GM18505 (cell line): ENCODE results near the gene SARDH.

Experiments
- ATAC-seq: cut with Tn5 transposase; IDR thresholded peaks from one replicate; pipeline ENCODE4 v1.9.1; 2021; ENCODE audit not compliant: unreplicated experiment
- POLR2A ChIP-seq: IDR thresholded peaks from 4 replicates; pipeline ENCODE4 v1.6.1; 2011; ENCODE audit warnings: borderline replicate concordance; ENCODE audit not compliant: insufficient read depth, insufficient read length; ENCODE audit errors: extremely low read depth

Gene SARDH

GRCh38 chr9:133779081-133779480 lies 40.9 kb upstream of the SARDH start:
- ATAC-seq: no peak
- TF ChIP-seq POLR2A: no peak

DNA sequence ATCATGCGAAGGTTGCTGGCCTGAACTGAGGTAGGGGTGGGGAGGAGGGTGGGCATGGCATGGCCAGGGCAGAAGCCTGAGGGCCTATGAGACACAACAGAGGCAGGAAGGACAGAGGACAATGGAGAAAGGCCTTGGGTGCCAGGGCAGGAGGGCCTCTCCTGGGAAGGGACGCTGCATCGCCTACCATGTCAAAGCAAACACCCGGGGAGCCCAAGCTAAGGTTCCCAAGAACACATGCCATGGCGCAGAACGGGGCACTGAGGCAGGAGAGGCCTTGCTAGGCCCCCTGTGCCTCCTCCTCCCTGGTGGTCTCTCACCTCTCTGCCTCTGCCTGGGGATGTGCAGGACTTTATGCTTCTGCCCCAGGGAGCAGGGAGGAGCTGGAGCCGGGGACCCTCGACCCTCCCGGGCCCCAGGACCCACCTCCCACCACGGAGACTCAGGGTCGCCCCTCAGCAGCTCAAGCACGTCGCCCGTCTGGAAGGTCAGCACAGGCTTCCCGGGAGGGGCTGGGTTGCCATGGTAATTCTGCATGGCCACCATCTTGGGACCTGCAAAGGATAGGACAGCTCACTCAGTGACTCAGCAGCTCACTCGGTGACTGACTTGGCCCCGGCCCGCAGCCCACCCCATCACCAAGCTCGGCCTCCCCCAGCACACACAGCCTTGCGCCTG lies 40.3 kb upstream of the SARDH start:
- no peak for ATAC-seq
- no peak for TF ChIP-seq POLR2A

DNA sequence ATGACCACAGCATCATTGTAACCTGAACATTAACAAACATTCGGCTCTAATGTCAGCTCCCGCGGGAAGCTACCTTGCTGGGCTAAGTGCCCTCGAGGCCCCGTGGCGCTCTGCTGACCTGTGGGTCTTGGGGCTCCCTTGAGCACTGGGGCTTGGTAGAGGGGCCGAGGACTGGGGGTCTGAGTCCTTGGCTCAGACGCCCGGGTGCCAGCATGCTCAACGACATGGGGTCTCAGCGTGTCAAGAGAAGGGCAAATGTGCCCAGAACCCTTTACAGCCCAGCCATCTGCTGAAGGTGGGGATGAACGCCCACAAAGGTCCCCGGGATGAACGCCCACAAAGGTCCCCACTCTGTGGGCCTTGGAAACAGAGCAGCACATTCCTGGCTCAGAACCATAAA lies 39.7 kb upstream of the SARDH start:
- no peak for ATAC-seq
- no peak for TF ChIP-seq POLR2A

- no peak for ATAC-seq
- no peak for TF ChIP-seq POLR2A
These were observed 39.1 kb upstream of the SARDH start for GRCh38 chr9:133777068-133777791.

- TF ChIP-seq POLR2A: no peak
- no peak for ATAC-seq
These were observed 38.1 kb upstream of the SARDH start for GRCh38 chr9:133775951-133776905.

DNA sequence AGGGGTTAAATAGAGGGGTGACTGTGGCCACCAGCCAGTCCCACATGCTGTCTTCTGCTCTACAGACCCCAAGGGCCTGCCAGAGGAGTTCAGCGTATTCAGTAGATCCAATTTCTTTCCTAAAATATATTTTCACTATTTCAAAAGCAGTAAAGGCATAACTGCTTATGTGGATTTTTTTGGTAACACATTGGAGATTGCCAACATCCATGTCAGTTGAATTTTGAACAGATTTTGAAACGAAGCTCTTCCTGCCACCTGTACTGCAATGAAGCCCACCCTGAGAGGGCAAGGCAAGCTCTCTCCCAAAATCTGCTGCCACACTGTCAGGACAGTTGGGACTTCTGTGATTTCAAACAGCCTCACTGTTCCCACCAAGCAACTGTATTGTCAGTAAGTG lies 37.1 kb upstream of the SARDH start:
- ATAC-seq: no peak
- TF ChIP-seq POLR2A: no peak

DNA sequence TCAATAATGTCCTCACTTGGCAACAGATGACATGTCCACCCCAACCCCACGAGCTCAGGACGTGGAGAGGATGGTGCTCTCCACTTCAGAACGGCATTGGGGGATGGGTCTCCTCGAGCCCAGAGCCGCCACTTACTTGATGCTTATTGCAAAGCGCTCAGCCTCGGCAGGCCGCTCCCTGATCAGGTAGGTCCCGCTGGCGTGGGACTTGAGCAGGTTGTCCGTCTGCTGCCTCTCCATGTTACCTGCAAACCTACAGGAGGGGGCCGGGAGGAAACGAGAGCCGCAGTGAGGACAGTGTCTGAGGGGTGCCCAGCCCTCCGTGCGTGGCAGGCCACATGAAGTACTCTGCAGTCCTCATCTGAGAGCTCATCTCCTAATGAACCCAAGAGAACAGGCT lies 36.6 kb upstream of the SARDH start:
- TF ChIP-seq POLR2A: no peak
- ATAC-seq: no peak

- TF ChIP-seq POLR2A: no peak
- no peak for ATAC-seq
These were observed 35.9 kb upstream of the SARDH start for GRCh38 chr9:133773889-133774655.

DNA sequence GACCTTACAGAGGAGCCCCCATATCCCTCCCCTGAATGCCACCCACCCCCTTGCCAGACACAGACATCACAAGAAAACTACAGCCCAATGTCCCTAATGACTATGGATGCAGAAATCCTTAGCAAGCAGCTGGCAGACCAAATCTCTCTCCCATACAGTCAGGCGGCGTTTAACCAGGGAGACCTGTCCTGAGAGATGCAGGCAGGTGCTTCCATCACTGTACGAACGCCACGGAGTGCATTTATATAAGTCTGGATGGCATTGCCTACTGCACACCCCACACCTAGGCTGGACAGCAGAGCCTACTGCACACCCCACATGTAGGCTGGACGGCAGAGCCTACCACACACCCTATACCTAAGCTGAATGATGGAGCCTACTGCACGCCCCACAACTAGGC lies 34.4 kb upstream of the SARDH start:
- no peak for ATAC-seq
- TF ChIP-seq POLR2A: no peak

DNA sequence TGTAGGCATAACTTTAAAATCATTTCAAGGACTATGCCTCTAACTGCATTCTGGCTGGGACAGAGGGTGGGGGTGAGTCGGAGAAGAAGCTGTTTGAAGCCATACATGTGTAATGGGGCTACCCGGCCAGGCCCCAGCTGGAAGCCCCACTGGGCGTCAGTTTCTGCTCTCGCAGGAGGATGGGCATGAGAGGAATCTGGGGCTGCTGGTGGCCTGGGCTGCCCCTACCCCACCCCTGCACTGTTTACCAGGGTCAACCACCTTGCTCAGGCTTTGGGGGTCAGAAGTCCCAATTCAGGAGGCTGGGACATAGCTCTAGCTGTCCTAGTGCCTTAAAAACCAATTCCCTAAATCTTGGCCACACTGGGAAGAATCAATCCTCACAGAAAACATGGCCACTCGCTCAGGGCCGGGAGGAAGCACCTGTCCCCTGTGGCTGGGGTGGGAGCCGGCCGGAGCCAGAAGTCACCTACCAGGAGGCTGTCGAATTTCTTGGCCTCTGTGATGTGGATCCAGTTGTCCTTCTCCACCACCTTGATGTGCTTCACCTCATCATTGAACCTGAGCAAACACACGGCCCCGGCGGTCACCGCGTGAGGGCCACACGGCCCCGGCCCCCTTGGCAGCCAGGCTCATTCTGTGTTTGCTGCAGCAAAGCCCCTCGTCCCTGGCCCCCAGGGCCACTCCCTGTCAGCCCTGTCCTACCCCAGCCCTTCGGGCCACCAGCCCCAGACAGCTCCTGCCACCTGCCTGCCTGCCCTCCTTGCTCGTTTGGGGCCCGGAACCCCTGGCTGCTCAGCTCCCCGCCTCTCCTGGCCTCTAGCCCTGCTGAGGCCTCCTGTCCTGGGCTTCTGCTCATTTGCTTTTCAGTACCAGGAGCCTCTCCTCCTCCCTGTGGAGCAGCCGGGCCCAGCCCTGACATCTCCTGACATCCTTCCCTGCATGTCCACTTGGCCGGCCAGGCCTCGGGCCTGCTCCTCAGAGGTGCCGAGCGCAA lies 33.6 kb upstream of the SARDH start:
- ATAC-seq: no peak
- no peak for TF ChIP-seq POLR2A

DNA sequence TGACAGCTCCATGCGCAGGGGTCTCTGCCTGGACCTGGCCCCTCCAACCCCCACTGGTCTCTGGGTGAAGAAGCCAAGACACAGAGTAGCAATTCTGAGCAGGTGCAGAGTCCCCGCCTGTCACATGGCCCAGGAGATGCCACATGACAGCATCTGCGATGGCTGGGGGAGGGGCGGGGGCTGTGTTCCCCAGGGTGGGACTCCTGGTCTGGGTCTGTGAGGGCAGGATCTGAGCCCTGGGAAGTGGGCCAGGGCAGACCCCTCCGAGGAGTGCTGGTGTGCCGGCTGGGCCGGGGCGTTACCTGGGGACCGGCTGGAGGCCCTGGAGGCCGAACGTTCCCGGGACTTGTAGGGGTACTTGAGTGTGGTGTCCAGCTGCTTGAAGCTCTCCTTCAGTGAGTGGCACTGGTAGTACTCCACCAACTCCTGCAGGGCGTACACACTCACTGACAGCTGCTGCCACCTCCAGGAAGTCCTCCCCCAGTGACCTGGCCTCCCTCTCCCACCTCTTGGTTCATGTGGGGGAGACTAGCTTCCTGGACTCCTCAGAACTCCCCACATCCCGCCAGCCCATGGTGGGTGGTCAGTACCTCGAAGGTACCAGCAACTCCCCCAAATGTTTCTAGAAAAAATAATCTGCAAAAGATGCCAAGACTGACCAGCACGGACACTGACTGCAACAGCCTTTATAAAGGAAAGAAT lies 32.1 kb upstream of the SARDH start:
- no peak for TF ChIP-seq POLR2A
- no peak for ATAC-seq

DNA sequence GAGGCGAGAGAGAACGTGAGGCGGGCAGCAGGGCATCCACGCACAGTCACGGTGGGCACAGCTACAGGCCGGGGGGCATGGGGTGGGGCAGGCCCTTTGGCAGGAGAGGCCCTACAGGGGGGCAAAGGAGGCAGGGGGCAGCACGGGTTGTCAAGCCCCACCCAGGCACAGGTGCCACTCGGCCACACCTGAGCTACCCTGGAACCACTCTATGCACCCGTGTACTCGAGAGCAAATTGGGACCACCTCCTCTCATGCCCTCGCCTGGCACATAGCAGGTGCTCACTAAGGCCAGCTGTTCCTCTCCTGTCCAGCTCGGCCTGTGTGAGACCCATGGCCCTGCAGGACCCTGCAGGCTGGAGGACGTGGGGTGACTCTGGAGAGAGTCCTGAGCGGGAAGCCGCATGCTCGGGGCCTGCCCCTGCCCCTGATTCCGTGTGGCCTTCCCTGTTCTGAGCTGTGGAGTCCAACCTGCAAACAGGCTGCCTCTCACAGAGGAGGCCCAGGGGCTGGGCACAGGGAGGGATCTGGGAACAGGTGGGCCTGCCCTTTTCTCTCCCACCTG lies 31.4 kb upstream of the SARDH start:
- no peak for ATAC-seq
- TF ChIP-seq POLR2A: no peak
